ENCODE results near the gene RMND1.
"Not testable (repeated sequence)": the region's sequence is repeated elsewhere in the genome, so short reads cannot be mapped to it uniquely, and the experiment has no call there.

RMND1 gene

GRCh38 chr6:151388236-151388635, 63.7 kb downstream of the RMND1 start:
- Histone ChIP-seq H3K79me2 (peaks cover 33% of the 10 kb centered on the region), H3K27ac (no peak overlapping the region), H3K4me3 (ENCODE audit: low read depth, low read length) (no peak overlapping the region), H3K36me3 (ENCODE audit: control insufficient read depth, insufficient read depth, low read length) (no peaks in the 10 kb centered on the region), H3K4me2 (ENCODE audit: low read length) (no peak overlapping the region), H3K4me1 (peaks cover 9% of the 10 kb centered on the region), H3K9me3 (ENCODE audit: control insufficient read depth, low read length) (no peaks in the 10 kb centered on the region), H3K27me3 (ENCODE audit: control insufficient read depth, insufficient read depth, low read length) (no peaks in the 10 kb centered on the region), H2AFZ (no peak overlapping the region), H3K9ac (no peak overlapping the region)
- TF ChIP-seq CTCF (IDR thresholded peaks at IDR 0.05): no peak

- TF ChIP-seq CTCF (IDR thresholded peaks at IDR 0.05): no peak
- Histone ChIP-seq H3K9ac (no peak overlapping the region), H3K9me3 (ENCODE audit: control insufficient read depth, low read length) (no peaks in the 10 kb centered on the region), H3K79me2 (peaks cover 38% of the 10 kb centered on the region), H3K27me3 (ENCODE audit: control insufficient read depth, insufficient read depth, low read length) (no peaks in the 10 kb centered on the region), H2AFZ (no peak overlapping the region), H3K36me3 (ENCODE audit: control insufficient read depth, insufficient read depth, low read length) (no peaks in the 10 kb centered on the region), H3K4me3 (ENCODE audit: low read depth, low read length) (no peak overlapping the region), H3K4me1 (peaks cover 8% of the 10 kb centered on the region), H3K4me2 (ENCODE audit: low read length) (no peak overlapping the region), H3K27ac (no peak overlapping the region)
These were observed 64.6 kb downstream of the RMND1 start for GRCh38 chr6:151387175-151387970.

- H3K27ac ChIP-seq: no peak overlapping the region
- TF ChIP-seq CTCF (IDR thresholded peaks at IDR 0.05): no peak
These were observed 66.7 kb downstream of the RMND1 start for GRCh38 chr6:151385177-151385576.

GRCh38 chr6:151384151-151384550, 67.8 kb downstream of the RMND1 start:
- no peak overlapping the region for H2AFZ ChIP-seq
- no peak overlapping the region for H3K27ac ChIP-seq
- no peak overlapping the region for H3K4me3 ChIP-seq (ENCODE audit: low read depth, low read length)
- H3K36me3 ChIP-seq (ENCODE audit: control insufficient read depth, insufficient read depth, low read length): no peaks in the 10 kb centered on the region
- peaks cover 60% of the 10 kb centered on the region for H3K79me2 ChIP-seq
- no peaks in the 10 kb centered on the region for H3K27me3 ChIP-seq (ENCODE audit: control insufficient read depth, insufficient read depth, low read length)
- TF ChIP-seq CTCF (IDR thresholded peaks at IDR 0.05): no peak
- no peak overlapping the region for H3K4me2 ChIP-seq (ENCODE audit: low read length)
- H3K9me3 ChIP-seq (ENCODE audit: control insufficient read depth, low read length): no peaks in the 10 kb centered on the region
- no peak overlapping the region for H3K9ac ChIP-seq
- H3K4me1 ChIP-seq: peaks cover 5% of the 10 kb centered on the region

More at GRCh38 chr6:151385177-151385576, 66.7 kb downstream of the RMND1 start:
- Histone ChIP-seq H2AFZ (no peak overlapping the region), H3K79me2 (peaks cover 57% of the 10 kb centered on the region), H3K9ac (no peak overlapping the region), H3K4me3 (ENCODE audit: low read depth, low read length) (no peak overlapping the region), H3K4me1 (peaks cover 8% of the 10 kb centered on the region), H3K36me3 (ENCODE audit: control insufficient read depth, insufficient read depth, low read length) (no peaks in the 10 kb centered on the region), H3K4me2 (ENCODE audit: low read length) (no peak overlapping the region), H3K27me3 (ENCODE audit: control insufficient read depth, insufficient read depth, low read length) (no peaks in the 10 kb centered on the region), H3K9me3 (ENCODE audit: control insufficient read depth, low read length) (no peaks in the 10 kb centered on the region)

GRCh38 chr6:151382631-151383030, 69.3 kb downstream of the RMND1 start:
- not testable (repeated sequence) for H2AFZ ChIP-seq; H3K9me3 ChIP-seq (ENCODE audit: control insufficient read depth, low read length); H3K9ac ChIP-seq; H3K4me3 ChIP-seq (ENCODE audit: low read depth, low read length); H3K27me3 ChIP-seq (ENCODE audit: control insufficient read depth, insufficient read depth, low read length); H3K4me2 ChIP-seq (ENCODE audit: low read length); H3K36me3 ChIP-seq (ENCODE audit: control insufficient read depth, insufficient read depth, low read length); H3K4me1 ChIP-seq; H3K27ac ChIP-seq
- H3K79me2 ChIP-seq: peaks cover 57% of the 10 kb centered on the region

Measured in parathyroid adenoma (tissue), 2 donors.